Testis (tissue), 3 donors: ENCODE measurements around the gene RASSF1. TPM values are rescaled to one million over a fixed set of nuclear protein-coding genes. Genes with fewer than 3 reads are reported as not detected.
A peak's percentile ranks its signal among the peaks of the same experiment; 100 is the strongest.
"Not testable (repeated sequence)": the region's sequence is repeated elsewhere in the genome, so short reads cannot be mapped to it uniquely, and the experiment has no call there.

Experiments
- DNase-seq: peaks from one replicate; pipeline ENCODE4 v3.0.0-alpha.2; 2019
- H3K27ac ChIP-seq, 2 donors: fragments of 200-600 bp; sonication (generic); one replicate each; pipeline ENCODE4 v1.5.1; 2019
- H3K27me3 ChIP-seq: fragments of 200-600 bp; sonication (generic); one replicate; pipeline ENCODE4 v1.5.1; 2019
- H3K36me3 ChIP-seq: fragments of 200-600 bp; sonication (generic); one replicate; pipeline ENCODE4 v1.5.1; 2017; ENCODE audit warnings: low read depth; ENCODE audit errors: missing control alignments
- H3K4me1 ChIP-seq: fragments of 200-600 bp; sonication (generic); one replicate; pipeline ENCODE4 v1.5.1; 2019
- H3K4me3 ChIP-seq, 2 donors: fragments of 200-600 bp; sonication (generic); one replicate each; pipeline ENCODE4 v1.5.1; 2017 to 2019
- H3K9me3 ChIP-seq: fragments of 200-600 bp; sonication (generic); one replicate; pipeline ENCODE4 v1.5.1; 2017
- POLR2A ChIP-seq: fragments of 450-650 bp; IDR thresholded peaks from one replicate; pipeline ENCODE4 v1.6.1; 2017; ENCODE audit warnings: antibody characterized with exemption, mild to moderate bottlenecking, moderate library complexity
- WGBS, 2 donors: methylation state at CpG; one replicate each; pipeline ENCODE4 v1.1.5; 2018; 5-methylcytosine and 5-hydroxymethylcytosine counted together
- intact Hi-C: fragments of 100-400 bp; cut with DNase I; formaldehyde crosslinking; loops from one replicate; pipeline ENCODE4 v1.15.1; 2023; ENCODE audit warnings: low total_unique reads
- polyA plus RNA-seq: library from polyadenylated mRNA; stranded (reverse); fragments of 350-450 nt; fragmentation: Illumina TruSeq; extraction: RNeasy Lipid Tissue Mini Kit (QIAGEN cat#74804); gene quantifications from one replicate; pipeline ENCODE4 v1.2.3, GENCODE V29; 2014; ENCODE audit warnings: low read depth, low replicate concordance; ENCODE audit not compliant: insufficient read depth
- total RNA-seq, 2 donors: library from RNA; depleted of rRNA; stranded (reverse); fragments of >200 nt; gene quantifications; one replicate each; pipeline ENCODE4 v1.2.3, GENCODE V29; 2016
- TF ChIP-seq, protein P1 (sequence below), 3 experiments: fragments of 450-650 bp in 2 of 3; fragments of 200-600 bp in 1 of 3; sonication (generic) in 1 of 3; IDR thresholded peaks; one replicate each; pipeline ENCODE4 v1.5.1; 2016 to 2019; ENCODE audit warnings: antibody characterized with exemption in 3 of 3, mild to moderate bottlenecking in 2 of 3, moderate library complexity in 1 of 3

The RASSF1 gene
- total and polyA plus RNA-seq, 3 donors from 2014 or later = 50.0 to 60.1 (median 52.2) TPM

- no peak for TF ChIP-seq POLR2A
- TF ChIP-seq, protein P1, sequence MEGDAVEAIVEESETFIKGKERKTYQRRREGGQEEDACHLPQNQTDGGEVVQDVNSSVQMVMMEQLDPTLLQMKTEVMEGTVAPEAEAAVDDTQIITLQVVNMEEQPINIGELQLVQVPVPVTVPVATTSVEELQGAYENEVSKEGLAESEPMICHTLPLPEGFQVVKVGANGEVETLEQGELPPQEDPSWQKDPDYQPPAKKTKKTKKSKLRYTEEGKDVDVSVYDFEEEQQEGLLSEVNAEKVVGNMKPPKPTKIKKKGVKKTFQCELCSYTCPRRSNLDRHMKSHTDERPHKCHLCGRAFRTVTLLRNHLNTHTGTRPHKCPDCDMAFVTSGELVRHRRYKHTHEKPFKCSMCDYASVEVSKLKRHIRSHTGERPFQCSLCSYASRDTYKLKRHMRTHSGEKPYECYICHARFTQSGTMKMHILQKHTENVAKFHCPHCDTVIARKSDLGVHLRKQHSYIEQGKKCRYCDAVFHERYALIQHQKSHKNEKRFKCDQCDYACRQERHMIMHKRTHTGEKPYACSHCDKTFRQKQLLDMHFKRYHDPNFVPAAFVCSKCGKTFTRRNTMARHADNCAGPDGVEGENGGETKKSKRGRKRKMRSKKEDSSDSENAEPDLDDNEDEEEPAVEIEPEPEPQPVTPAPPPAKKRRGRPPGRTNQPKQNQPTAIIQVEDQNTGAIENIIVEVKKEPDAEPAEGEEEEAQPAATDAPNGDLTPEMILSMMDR (IDR thresholded peaks at IDR 0.05) = no peak
- Histone ChIP-seq H3K9me3 (no peaks in the 10 kb centered on the region), H3K36me3 (no peaks in the 10 kb centered on the region), H3K4me1 (peaks cover 28% of the 10 kb centered on the region), H3K4me3 (no peak overlapping the region), H3K27me3 (no peaks in the 10 kb centered on the region), H3K27ac (no peak overlapping the region)
- intact Hi-C loops = no loop called here
- WGBS, 2 donors = 60 to 76% methylated on average over 7 to 9 of the region's 9 CpGs
- DNase-seq = no peak
Observed at GRCh38 chr3:50316657-50317242, 23.9 kb downstream of the RASSF1 start.

DNA sequence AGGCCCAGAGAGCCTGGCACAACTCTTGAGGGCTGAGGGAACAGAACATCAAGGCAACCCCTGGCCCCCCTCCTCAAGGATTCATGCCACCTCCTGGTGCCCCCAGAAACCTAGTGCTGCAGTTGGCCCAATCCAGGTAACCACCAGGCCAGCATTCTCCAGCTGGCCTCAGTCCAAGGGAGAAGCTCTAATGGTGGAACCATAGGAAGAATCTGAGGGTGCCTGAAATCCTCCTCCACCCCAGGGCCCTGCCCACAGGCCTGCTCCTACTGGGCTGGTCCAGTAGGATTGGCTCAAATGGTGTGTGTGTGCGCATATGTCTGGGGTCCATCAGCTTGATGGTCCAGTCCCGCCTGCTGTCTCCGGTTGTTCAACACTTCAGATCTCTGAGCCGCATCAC is 25.8 kb downstream of the RASSF1 start:
- intact Hi-C loops = no loop called here
- H3K4me1 ChIP-seq = peaks cover 19% of the 10 kb centered on the region
- H3K36me3 ChIP-seq = no peaks in the 10 kb centered on the region
- WGBS, 2 donors = 98 to 99% methylated on average over 4 of the region's 4 CpGs
- DNase-seq = no peak
- H3K4me3 ChIP-seq = no peak overlapping the region
- H3K9me3 ChIP-seq = no peaks in the 10 kb centered on the region
- TF ChIP-seq, protein P1 (IDR thresholded peaks at IDR 0.05) = no peak
- no peak for TF ChIP-seq POLR2A
- no peaks in the 10 kb centered on the region for H3K27me3 ChIP-seq
- H3K27ac ChIP-seq = no peak overlapping the region

DNA sequence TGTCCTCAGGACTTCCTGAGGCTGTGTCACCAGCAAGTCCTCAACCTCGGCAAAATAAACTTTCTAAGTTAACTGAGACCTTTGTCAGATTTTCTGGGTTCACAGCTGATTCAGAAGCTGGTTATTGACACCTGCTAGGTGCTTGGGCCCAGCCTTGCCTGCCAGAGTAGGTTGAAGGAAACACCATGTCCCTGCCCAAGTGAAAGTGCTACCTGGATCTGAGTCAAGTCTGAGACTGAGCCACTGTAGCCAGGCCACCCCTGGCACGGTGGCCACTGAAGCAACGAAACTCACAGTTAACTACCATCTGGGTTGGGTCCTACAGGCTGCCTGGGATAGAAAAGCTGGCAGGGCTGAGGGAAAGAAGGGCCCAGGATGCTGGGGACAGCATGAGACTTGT is 26.3 kb downstream of the RASSF1 start:
- intact Hi-C loops = no loop called here
- H3K36me3 ChIP-seq = no peaks in the 10 kb centered on the region
- no peak overlapping the region for H3K27ac ChIP-seq
- WGBS, 2 donors = 89 to 90% methylated on average over 3 of the region's 3 CpGs
- no peak for TF ChIP-seq POLR2A
- TF ChIP-seq, protein P1 (IDR thresholded peaks at IDR 0.05) = no peak
- no peaks in the 10 kb centered on the region for H3K27me3 ChIP-seq
- DNase-seq = no peak
- H3K4me3 ChIP-seq = no peak overlapping the region
- H3K9me3 ChIP-seq = no peaks in the 10 kb centered on the region
- peaks cover 15% of the 10 kb centered on the region for H3K4me1 ChIP-seq

GRCh38 chr3:50312041-50312440 is 28.6 kb downstream of the RASSF1 start:
- intact Hi-C loops, DNase-seq, H3K4me1 ChIP-seq, H3K36me3 ChIP-seq, H3K27ac ChIP-seq, H3K9me3 ChIP-seq, H3K27me3 ChIP-seq: not testable (repeated sequence)
- 53 to 87% methylated on average over 4 to 20 of the region's 32 CpGs for WGBS, 2 donors
- peak overlapping the region in 1 of 2 donors; percentile 10 for H3K4me3 ChIP-seq

- TF ChIP-seq, protein P1 (IDR thresholded peaks at IDR 0.05) = no peak
- TF ChIP-seq POLR2A = no peak
- intact Hi-C loops = no loop called here
Observed at GRCh38 chr3:50304601-50305000, 36.0 kb downstream of the RASSF1 start.

More at GRCh38 chr3:50304601-50305000, 36.0 kb downstream of the RASSF1 start:
- DNase-seq = no peak
- Histone ChIP-seq H3K4me1 (peaks cover 17% of the 10 kb centered on the region), H3K9me3 (no peaks in the 10 kb centered on the region), H3K27me3 (no peaks in the 10 kb centered on the region), H3K36me3 (no peaks in the 10 kb centered on the region), H3K4me3 (no peak overlapping the region), H3K27ac (no peak overlapping the region)
